GM18858 (cell line): ENCODE data around the gene PTPN14.
"Not testable (repeated sequence)": the region's sequence is repeated elsewhere in the genome, so short reads cannot be mapped to it uniquely, and the experiment has no call there.

Experiments used
- ATAC-seq: cut with Tn5 transposase; IDR thresholded peaks from one replicate; pipeline ENCODE4 v1.9.1; 2021; ENCODE audit not compliant: unreplicated experiment

The PTPN14 gene

GRCh38 chr1:214413315-214413714 is 138.1 kb downstream of the PTPN14 start:
- no peak for ATAC-seq

GRCh38 chr1:214404571-214405213 is 146.7 kb downstream of the PTPN14 start:
- ATAC-seq: no peak

GRCh38 chr1:214404154-214404553 is 147.2 kb downstream of the PTPN14 start:
- peak; percentile 59 for ATAC-seq

- ATAC-seq: no peak
These were observed 148.0 kb downstream of the PTPN14 start for GRCh38 chr1:214403431-214403830.

GRCh38 chr1:214402613-214403083 is 148.8 kb downstream of the PTPN14 start:
- ATAC-seq: no peak

- no peak for ATAC-seq
These were observed 149.7 kb downstream of the PTPN14 start for GRCh38 chr1:214401666-214402065.

GRCh38 chr1:214400131-214400530 is 151.3 kb downstream of the PTPN14 start:
- ATAC-seq: no peak

- no peak for ATAC-seq
These were observed 152.9 kb downstream of the PTPN14 start for GRCh38 chr1:214398490-214398889.

GRCh38 chr1:214397497-214397896 is 153.9 kb downstream of the PTPN14 start:
- ATAC-seq: no peak

GRCh38 chr1:214396330-214396729 is 155.1 kb downstream of the PTPN14 start:
- no peak for ATAC-seq

- not testable (repeated sequence) for ATAC-seq
These were observed 156.8 kb downstream of the PTPN14 start for GRCh38 chr1:214394569-214394968.

- no peak for ATAC-seq
These were observed 158.3 kb downstream of the PTPN14 start for GRCh38 chr1:214393086-214393485.

GRCh38 chr1:214391873-214392645 is 159.3 kb downstream of the PTPN14 start:
- ATAC-seq: no peak

- ATAC-seq: no peak
These were observed 161.7 kb downstream of the PTPN14 start for GRCh38 chr1:214389734-214390133.

- no peak for ATAC-seq
These were observed 164.7 kb downstream of the PTPN14 start for GRCh38 chr1:214386747-214387146.

GRCh38 chr1:214386333-214386732 is 165.1 kb downstream of the PTPN14 start:
- no peak for ATAC-seq

GRCh38 chr1:214385428-214385827 is 166.0 kb downstream of the PTPN14 start:
- no peak for ATAC-seq

- no peak for ATAC-seq
These were observed 166.9 kb downstream of the PTPN14 start for GRCh38 chr1:214384373-214385079.

GRCh38 chr1:214383381-214384372 is 167.7 kb downstream of the PTPN14 start:
- ATAC-seq: no peak

GRCh38 chr1:214380986-214381695 is 170.3 kb downstream of the PTPN14 start:
- ATAC-seq: no peak
